Measurements from ENCODE around the gene GPR55.

DNA sequence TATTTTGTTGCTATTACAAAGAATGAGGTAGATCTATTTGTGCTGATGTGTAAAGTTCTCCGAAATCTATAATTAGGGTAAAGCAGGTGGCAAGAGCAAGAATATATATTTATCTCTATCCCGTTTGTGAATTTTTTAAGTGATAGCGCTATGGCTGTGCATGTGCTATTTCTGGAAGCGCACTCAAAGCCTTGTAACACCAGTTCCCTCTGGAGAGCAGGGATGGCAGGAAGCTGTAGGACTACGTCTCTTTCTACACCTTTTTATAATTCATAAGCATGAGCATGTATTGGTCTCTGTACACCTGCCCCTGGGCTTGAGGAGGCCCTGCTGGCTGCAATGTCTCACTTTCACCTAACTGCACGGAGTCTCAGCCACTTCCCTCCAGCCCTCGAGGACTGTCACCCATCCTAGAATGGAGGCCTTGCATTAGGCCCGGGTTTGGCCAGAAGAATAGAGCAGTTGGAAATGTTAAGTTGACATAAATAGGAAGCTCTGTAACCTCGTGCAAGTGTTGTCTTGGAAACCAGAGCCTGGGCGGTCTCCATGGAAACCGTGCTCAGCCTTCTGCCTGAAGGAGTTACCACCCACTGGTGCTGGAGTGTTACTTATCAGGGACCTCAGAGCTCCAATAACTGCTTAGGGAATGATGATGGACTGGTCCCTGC, 39.4 kb downstream of the GPR55 start:
- TF ChIP-seq, protein P1, sequence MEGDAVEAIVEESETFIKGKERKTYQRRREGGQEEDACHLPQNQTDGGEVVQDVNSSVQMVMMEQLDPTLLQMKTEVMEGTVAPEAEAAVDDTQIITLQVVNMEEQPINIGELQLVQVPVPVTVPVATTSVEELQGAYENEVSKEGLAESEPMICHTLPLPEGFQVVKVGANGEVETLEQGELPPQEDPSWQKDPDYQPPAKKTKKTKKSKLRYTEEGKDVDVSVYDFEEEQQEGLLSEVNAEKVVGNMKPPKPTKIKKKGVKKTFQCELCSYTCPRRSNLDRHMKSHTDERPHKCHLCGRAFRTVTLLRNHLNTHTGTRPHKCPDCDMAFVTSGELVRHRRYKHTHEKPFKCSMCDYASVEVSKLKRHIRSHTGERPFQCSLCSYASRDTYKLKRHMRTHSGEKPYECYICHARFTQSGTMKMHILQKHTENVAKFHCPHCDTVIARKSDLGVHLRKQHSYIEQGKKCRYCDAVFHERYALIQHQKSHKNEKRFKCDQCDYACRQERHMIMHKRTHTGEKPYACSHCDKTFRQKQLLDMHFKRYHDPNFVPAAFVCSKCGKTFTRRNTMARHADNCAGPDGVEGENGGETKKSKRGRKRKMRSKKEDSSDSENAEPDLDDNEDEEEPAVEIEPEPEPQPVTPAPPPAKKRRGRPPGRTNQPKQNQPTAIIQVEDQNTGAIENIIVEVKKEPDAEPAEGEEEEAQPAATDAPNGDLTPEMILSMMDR (conservative IDR thresholded peaks at IDR 0.05; ENCODE audit: low read depth, low read length): no peak
- TF ChIP-seq EZH2phosphoT487 (IDR thresholded peaks at IDR 0.05; ENCODE audit: borderline replicate concordance, low read length): no peak
- TF ChIP-seq EZH2 (IDR thresholded peaks at IDR 0.05; ENCODE audit: low read length, unreplicated experiment): no peak
